GM23338 (cell line): Measurements from ENCODE around the gene LRFN4.

Source experiments
- CREB1 ChIP-seq: fragments of 250-450 bp; sonication (Bioruptor Pico); IDR thresholded peaks from 2 replicates; pipeline ENCODE4 v1.5.0; 2020; ENCODE audit warnings: low read depth, mild to moderate bottlenecking, moderate library complexity
- CTCF ChIP-seq, 2 experiments: fragments of 200-600 bp in 1 of 2; sonication (generic) in 1 of 2; conservative IDR thresholded peaks; 2 replicates each; pipeline versions ENCODE4 v1.5.1 to v1.6.1; 2016 to 2017; ENCODE audit warnings: antibody characterized with exemption in 2 of 2, low read depth in 2 of 2, mild to moderate bottlenecking in 2 of 2, moderate library complexity in 1 of 2
- EZH2 ChIP-seq: fragments of 200-600 bp; sonication (generic); IDR thresholded peaks from one replicate; pipeline ENCODE4 v1.8.0; 2017; ENCODE audit warnings: antibody characterized with exemption, mild to moderate bottlenecking, low read depth; ENCODE audit not compliant: unreplicated experiment
- EZH2phosphoT487 ChIP-seq: fragments of 200-600 bp; sonication (generic); IDR thresholded peaks from one replicate; pipeline ENCODE4 v1.8.1; 2018; ENCODE audit warnings: antibody characterized with exemption; ENCODE audit not compliant: unreplicated experiment
- JUNB ChIP-seq: IDR thresholded peaks from one replicate; pipeline ENCODE4 v1.6.1; 2016; ENCODE audit warnings: antibody characterized with exemption; ENCODE audit not compliant: unreplicated experiment
- NANOG ChIP-seq: IDR thresholded peaks from 2 replicates; pipeline ENCODE4 v1.6.1; 2016; ENCODE audit warnings: antibody characterized with exemption, borderline replicate concordance
- POLR2AphosphoS5 ChIP-seq: IDR thresholded peaks from 2 replicates; pipeline ENCODE4 v1.6.1; 2016; ENCODE audit warnings: antibody characterized with exemption, low read depth
- STAT1 ChIP-seq: IDR thresholded peaks from one replicate; pipeline ENCODE4 v1.6.1; 2016; ENCODE audit warnings: antibody characterized with exemption; ENCODE audit not compliant: unreplicated experiment
- ZNF114 ChIP-seq: fragments of 250-450 bp; sonication (Bioruptor Pico); IDR thresholded peaks from 2 replicates; pipeline ENCODE4 v1.5.0; 2020; ENCODE audit warnings: mild to moderate bottlenecking, moderate library complexity
- ZNF331 ChIP-seq: fragments of 250-450 bp; sonication (Bioruptor Pico); IDR thresholded peaks from 2 replicates; pipeline ENCODE4 v1.5.0; 2020; ENCODE audit warnings: low read depth, mild to moderate bottlenecking, moderate library complexity
- TF ChIP-seq, protein P1 (sequence below): IDR thresholded peaks from 2 replicates; pipeline ENCODE4 v1.6.1; 2016; ENCODE audit warnings: antibody characterized with exemption
- TF ChIP-seq, protein P2 (sequence below): IDR thresholded peaks from one replicate; pipeline ENCODE4 v1.6.1; 2018; ENCODE audit warnings: antibody characterized with exemption; ENCODE audit not compliant: unreplicated experiment

GRCh38 chr11:66823700-66824099, 33.2 kb upstream of the LRFN4 start:
- TF ChIP-seq CTCF (conservative IDR thresholded peaks at IDR 0.05; ENCODE audit: low read depth in 2 of 2) (no peak), EZH2phosphoT487 (no peak), POLR2AphosphoS5 (no peak), EZH2 (no peak), CREB1 (CRISPR knock-in tag) (no peak), ZNF331 (CRISPR knock-in tag) (no peak), STAT1 (no peak), JUNB (no peak), ZNF114 (CRISPR knock-in tag) (no peak), NANOG (no peak)
- TF ChIP-seq, protein P1, sequence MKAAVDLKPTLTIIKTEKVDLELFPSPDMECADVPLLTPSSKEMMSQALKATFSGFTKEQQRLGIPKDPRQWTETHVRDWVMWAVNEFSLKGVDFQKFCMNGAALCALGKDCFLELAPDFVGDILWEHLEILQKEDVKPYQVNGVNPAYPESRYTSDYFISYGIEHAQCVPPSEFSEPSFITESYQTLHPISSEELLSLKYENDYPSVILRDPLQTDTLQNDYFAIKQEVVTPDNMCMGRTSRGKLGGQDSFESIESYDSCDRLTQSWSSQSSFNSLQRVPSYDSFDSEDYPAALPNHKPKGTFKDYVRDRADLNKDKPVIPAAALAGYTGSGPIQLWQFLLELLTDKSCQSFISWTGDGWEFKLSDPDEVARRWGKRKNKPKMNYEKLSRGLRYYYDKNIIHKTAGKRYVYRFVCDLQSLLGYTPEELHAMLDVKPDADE, result no peak
- TF ChIP-seq, protein P2, sequence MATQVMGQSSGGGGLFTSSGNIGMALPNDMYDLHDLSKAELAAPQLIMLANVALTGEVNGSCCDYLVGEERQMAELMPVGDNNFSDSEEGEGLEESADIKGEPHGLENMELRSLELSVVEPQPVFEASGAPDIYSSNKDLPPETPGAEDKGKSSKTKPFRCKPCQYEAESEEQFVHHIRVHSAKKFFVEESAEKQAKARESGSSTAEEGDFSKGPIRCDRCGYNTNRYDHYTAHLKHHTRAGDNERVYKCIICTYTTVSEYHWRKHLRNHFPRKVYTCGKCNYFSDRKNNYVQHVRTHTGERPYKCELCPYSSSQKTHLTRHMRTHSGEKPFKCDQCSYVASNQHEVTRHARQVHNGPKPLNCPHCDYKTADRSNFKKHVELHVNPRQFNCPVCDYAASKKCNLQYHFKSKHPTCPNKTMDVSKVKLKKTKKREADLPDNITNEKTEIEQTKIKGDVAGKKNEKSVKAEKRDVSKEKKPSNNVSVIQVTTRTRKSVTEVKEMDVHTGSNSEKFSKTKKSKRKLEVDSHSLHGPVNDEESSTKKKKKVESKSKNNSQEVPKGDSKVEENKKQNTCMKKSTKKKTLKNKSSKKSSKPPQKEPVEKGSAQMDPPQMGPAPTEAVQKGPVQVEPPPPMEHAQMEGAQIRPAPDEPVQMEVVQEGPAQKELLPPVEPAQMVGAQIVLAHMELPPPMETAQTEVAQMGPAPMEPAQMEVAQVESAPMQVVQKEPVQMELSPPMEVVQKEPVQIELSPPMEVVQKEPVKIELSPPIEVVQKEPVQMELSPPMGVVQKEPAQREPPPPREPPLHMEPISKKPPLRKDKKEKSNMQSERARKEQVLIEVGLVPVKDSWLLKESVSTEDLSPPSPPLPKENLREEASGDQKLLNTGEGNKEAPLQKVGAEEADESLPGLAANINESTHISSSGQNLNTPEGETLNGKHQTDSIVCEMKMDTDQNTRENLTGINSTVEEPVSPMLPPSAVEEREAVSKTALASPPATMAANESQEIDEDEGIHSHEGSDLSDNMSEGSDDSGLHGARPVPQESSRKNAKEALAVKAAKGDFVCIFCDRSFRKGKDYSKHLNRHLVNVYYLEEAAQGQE, result no peak
